Amniotic epithelial cell (primary cell): ENCODE data around the gene SLPI.

Experiments used
- DNase-seq: peaks from one replicate; pipeline ENCODE4 v3.0.0-alpha.2; 2010; ENCODE audit warnings: low read depth

Gene SLPI

DNA sequence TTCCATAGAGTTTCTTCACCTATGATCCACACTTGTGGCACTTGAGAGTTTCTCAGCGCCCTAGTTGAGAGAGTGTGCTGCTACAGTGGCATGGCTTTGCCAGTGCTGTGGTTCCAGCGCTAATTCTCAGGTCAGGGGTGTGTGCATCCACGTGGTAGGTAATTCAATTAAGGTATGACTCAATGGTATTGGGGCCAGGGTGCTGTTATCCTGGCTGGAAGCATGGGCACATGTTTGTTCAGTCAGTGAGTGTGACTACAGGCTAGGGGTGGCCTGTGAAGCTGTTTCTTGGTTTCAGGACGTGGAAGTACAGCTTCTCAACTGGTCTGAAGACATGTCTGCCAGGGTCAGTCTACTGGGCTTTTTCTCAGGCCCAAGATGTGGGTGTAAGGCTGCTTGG, 36.2 kb downstream of the SLPI start:
- no peak for DNase-seq

GRCh38 chr20:45212836-45213235, 41.5 kb downstream of the SLPI start:
- DNase-seq, result no peak

DNA sequence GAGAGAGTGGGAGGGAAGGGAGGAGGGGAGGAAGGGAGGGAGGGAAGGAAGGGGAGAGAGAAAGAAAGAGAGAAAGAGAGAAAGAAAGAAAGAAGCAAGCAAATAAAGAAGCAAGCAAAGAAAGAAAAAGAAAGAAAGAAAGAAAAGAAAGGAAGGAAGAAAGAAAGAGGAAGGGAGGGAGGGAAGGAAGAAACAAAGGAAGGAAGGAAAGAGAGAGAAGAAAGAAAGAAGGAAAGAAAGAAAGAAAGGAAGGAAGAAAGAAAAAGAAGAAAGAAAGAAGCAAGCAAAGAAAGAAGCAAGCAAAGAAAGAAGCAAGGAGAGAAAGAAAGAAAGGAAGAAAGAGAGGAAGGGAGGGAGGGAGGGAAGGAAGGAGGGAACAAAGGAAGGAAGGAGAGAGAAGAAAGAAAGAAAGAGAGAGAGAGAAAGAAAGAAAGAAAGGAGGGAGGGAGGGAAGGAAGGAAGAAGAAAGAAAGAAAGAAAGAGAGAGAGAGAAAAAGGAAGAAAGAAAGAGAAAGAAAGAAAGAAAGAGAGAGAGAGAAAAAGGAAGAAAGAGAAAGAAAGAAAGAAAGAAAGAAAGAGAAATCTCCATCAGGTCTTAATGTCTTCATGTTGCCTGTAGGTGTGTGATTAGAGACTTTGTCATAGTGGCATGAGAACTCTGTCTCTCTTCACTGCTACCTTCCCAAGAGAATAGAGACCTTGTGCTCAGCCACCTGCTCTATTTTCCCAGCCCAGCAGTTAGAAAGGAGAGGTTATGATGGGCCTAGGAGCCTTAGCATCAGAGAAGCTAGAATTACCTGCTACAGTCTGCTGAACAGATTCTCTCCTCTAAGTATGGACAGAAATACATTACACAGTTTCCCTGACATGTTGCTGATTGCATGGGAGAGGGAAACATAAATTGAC, 42.5 kb downstream of the SLPI start:
- no peak for DNase-seq

DNA sequence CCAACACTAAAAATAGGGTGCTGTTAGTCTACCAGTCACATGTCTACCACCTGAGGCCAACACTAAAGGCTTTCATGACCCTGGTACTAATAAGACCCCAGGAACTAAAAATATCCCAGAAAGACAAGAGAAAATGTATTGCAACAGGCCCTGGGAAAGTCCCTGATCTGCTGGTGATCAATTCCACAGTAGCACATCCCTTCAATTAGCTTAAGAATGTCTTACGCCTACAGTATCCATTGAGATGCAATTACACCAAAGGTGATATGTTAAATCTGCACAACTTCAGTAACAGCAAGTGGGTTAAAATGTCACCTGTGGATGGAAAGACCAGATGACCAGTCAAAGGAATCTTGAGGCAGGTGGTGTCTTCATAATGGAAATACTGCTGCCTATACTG, 44.4 kb downstream of the SLPI start:
- DNase-seq, result no peak

DNA sequence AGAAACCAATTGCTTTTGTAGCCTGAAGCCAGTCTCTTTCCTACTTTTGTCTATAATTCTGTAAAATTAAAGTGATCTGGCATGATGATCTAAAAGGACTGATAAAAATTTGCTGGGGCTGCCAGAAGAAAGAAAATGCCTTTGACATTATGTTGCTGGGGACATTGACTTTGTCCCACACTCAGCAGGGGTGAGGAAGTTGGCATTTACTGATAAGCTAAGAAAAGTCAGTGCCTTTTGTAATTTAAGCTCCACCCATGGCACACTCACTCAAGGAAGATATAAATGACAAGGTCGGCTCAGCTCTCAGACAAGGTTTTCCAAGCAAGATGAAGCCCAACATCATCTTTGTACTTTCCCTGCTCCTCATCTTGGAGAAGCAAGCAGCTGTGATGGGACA, 47.6 kb downstream of the SLPI start, which contains the start of gene SEMG1:
Gene SEMG1, plus strand, starts transcription at position 309 of the 400 bp plus-strand sequence. Its CDS starts 21 bp downstream, at position 330.
- DNase-seq, result no peak
